GM12878 (cell line): ENCODE results near the gene DRAP1.

Experiments
- BACH1 ChIP-seq: fragments of 450-650 bp; IDR thresholded peaks from 2 replicates; pipeline ENCODE4 v1.6.1; 2017; ENCODE audit warnings: mild to moderate bottlenecking, borderline replicate concordance
- BRCA1 ChIP-seq: IDR thresholded peaks from 2 replicates; pipeline ENCODE4 v1.6.1; 2011; ENCODE audit warnings: low read depth, low read length, improper control_type of control experiment
- CBFB ChIP-seq: IDR thresholded peaks from 2 replicates; pipeline ENCODE4 v1.6.1; 2016; ENCODE audit warnings: antibody characterized with exemption, low read depth
- CHD4 ChIP-seq: fragments of 200-600 bp; sonication (generic); IDR thresholded peaks from 2 replicates; pipeline ENCODE4 v1.6.1; 2016; ENCODE audit warnings: mild to moderate bottlenecking
- EZH2 ChIP-seq: IDR thresholded peaks from 2 replicates; pipeline ENCODE4 v1.6.1; 2012; ENCODE audit warnings: low read depth, mild to moderate bottlenecking, control low read depth, inconsistent platforms, low read length, borderline replicate concordance; ENCODE audit not compliant: control insufficient read depth
- MTA3 ChIP-seq: IDR thresholded peaks from 2 replicates; pipeline ENCODE4 v1.6.1; 2012; ENCODE audit warnings: low read length, inconsistent platforms, borderline replicate concordance
- RFX5 ChIP-seq: IDR thresholded peaks from 2 replicates; pipeline ENCODE4 v1.6.1; 2011; ENCODE audit warnings: low read depth, low read length, improper control_type of control experiment
- ZNF24 ChIP-seq: fragments of 450-650 bp; IDR thresholded peaks from 2 replicates; pipeline ENCODE4 v1.6.1; 2017; ENCODE audit warnings: antibody characterized with exemption, mild to moderate bottlenecking
- ZNF274 ChIP-seq: IDR thresholded peaks from one replicate; pipeline ENCODE4 v1.8.0; 2011; ENCODE audit not compliant: insufficient read length, insufficient read depth
- TF ChIP-seq, protein P1 (sequence below), 3 experiments: IDR thresholded peaks in 2 of 3; conservative IDR thresholded peaks in 1 of 3; 2 replicates each; pipeline ENCODE4 v1.5.1; 2011; ENCODE audit warnings: low read depth in 3 of 3, low read length in 3 of 3, mild to moderate bottlenecking in 3 of 3, control low read depth in 2 of 3, moderate library complexity in 2 of 3, inconsistent platforms in 1 of 3, mixed read lengths in 1 of 3; ENCODE audit not compliant: control insufficient read depth in 2 of 3, insufficient read depth in 1 of 3; ENCODE audit errors: extremely low read depth in 1 of 3

DNA sequence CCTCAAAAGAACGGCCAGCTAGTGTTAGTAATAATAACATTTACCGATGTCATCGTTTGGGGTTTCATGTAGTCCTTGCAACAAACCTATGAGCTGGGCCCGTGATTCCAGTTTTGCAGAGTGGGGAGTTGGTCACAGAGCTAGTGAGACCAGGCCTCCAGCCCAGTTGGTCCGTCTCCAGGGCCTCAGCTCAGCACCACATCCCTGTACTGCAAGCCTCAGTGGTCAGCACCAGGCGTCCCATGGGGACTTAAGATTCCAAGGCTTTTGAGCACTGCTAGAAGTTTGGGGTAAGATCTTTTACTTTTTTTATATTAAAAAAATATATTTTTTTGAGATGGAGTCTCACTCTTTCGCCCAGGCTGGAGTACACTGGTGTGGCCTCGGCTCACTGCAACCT lies 25.0 kb downstream of the DRAP1 start:
- TF ChIP-seq RFX5 (no peak), MTA3 (no peak), CHD4 (no peak), ZNF274 (no peak), EZH2 (no peak), ZNF24 (no peak), BACH1 (no peak), BRCA1 (no peak), CBFB (no peak)
- TF ChIP-seq, protein P1, sequence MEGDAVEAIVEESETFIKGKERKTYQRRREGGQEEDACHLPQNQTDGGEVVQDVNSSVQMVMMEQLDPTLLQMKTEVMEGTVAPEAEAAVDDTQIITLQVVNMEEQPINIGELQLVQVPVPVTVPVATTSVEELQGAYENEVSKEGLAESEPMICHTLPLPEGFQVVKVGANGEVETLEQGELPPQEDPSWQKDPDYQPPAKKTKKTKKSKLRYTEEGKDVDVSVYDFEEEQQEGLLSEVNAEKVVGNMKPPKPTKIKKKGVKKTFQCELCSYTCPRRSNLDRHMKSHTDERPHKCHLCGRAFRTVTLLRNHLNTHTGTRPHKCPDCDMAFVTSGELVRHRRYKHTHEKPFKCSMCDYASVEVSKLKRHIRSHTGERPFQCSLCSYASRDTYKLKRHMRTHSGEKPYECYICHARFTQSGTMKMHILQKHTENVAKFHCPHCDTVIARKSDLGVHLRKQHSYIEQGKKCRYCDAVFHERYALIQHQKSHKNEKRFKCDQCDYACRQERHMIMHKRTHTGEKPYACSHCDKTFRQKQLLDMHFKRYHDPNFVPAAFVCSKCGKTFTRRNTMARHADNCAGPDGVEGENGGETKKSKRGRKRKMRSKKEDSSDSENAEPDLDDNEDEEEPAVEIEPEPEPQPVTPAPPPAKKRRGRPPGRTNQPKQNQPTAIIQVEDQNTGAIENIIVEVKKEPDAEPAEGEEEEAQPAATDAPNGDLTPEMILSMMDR (IDR thresholded peaks at IDR 0.05 in 2 of 3, conservative IDR thresholded peaks at IDR 0.05 in 1 of 3; ENCODE audit: control insufficient read depth in 2 of 3, extremely low read depth in 1 of 3, insufficient read depth in 1 of 3, low read depth in 3 of 3, low read length in 3 of 3), result no peak
